SW 1271 (cell line): ENCODE results near the gene CENPP.
"Not testable (repeated sequence)": the region's sequence is repeated elsewhere in the genome, so short reads cannot be mapped to it uniquely, and the experiment has no call there.

Experiments used
- DNase-seq, 2 experiments: peaks; one replicate each; lab custom pipeline; 2025; lab: John Stamatoyannopoulos, UW

CENPP gene

DNA sequence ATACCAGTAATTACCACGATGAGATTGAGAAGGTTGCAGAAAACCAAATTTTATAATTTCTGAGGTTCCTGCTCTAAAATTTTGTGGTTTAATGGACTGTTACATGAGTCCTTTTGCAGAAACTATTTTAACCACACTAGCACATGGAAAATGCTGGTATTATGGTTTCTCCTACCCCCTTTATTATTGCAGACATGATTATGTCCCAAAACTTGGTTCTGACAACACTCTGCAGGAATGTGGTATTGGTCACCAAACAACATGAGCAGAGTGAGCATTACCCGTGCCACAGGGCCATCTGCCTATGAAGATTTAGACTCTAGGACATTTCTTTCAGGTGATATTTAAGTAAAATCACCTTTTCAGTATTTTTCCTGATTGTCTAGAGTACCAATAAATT is 212.8 kb downstream of the CENPP start:
- DNase-seq, result no peak

GRCh38 chr9:92543972-92544371 is 218.2 kb downstream of the CENPP start:
- no peak for DNase-seq

DNA sequence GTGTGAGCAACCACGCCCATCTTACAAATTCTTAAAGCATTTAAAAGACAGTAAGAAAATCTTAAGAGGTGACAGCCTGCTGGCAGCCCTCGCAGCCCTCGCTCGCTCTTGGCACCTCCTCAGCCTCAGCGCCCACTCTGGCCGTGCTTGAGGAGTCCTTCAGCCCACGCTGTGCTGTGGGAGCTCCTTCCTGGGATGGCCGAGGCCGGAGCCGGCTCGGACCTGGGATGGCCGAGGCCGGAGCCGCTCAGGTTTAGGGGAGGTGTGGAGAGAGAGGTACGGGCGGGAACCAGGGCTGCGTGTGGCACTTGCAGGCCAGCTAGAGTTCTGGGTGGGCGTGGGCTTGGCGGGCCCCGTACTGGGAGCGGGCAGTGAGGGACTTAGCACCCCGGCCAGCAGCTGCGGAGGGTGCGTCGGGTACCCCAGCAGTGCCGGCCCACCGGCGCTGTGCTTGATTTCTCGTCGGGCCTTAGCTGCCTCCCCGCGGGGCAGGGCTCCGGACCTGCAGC is 219.3 kb downstream of the CENPP start:
- DNase-seq, result no peak

GRCh38 chr9:92547356-92547755 is 221.6 kb downstream of the CENPP start:
- no peak for DNase-seq

GRCh38 chr9:92550765-92551164 is 225.0 kb downstream of the CENPP start:
- no peak for DNase-seq

- no peak for DNase-seq
Observed at GRCh38 chr9:92558612-92559374, 233.0 kb downstream of the CENPP start.

GRCh38 chr9:92561374-92562330 is 235.9 kb downstream of the CENPP start:
- DNase-seq, result no peak

GRCh38 chr9:92562461-92562967 is 236.8 kb downstream of the CENPP start:
- DNase-seq, result no peak

- no peak for DNase-seq
Observed at GRCh38 chr9:92563116-92564100, 237.7 kb downstream of the CENPP start.

DNA sequence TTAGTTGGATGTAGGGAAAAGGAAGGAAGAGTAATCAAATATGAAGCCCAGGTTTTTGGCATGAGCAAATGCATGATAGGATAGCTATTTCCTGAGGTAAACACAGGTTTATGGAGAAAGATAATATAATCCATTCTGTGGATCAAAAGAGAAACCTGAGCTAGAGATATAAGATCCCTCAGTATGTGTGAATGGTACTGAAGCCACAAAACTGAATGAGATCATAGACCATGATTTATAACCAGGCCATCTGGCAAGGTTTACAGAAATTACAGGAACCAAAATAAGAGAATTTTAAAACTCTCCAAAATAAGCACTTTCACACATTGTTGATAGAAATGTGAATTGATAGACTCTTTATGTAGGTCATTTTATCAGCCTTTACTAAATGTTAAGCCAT is 238.8 kb downstream of the CENPP start:
- DNase-seq, result no peak

DNA sequence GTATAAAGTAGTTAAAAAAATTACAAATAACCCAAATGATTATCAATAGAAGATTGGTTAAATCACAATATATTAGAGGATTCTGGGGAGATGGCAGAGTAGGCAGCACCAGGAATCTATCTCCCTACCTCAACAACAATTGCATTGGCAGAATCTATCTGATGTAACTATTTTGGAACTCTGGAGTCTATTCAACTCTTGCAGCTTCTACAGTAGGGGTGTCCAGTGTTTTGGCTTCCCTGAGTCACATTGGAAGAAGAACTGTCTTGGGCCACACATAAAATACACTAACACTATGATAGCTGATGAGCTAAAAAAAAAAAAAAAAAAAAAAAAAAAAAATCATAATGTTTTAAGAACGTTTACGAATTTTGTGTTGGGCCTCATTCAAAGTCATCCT is 239.2 kb downstream of the CENPP start:
- DNase-seq, result no peak

DNA sequence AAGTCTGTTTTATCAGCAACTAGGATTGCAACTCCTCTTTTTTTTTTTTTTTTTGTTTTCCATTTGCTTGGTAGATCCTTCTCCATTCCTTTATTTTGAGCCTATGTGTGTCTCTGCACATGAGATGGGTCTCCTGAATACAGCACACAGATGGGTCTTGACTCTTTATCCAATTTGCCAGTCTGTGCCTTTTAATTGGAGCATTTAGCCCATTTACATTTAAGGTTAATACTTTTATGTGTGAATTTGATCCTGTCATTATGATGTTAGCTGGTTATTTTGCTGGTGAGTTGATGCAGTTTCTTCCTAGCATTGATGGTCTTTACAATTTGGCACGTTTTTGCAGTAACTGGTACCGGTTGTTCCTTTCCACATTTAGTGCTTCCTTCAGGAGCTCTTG is 246.1 kb downstream of the CENPP start:
- DNase-seq, result not testable (repeated sequence)

GRCh38 chr9:92573612-92574011 is 247.9 kb downstream of the CENPP start:
- DNase-seq, result not testable (repeated sequence)

- DNase-seq, result no peak
Observed at GRCh38 chr9:92576175-92576574, 250.4 kb downstream of the CENPP start.

DNA sequence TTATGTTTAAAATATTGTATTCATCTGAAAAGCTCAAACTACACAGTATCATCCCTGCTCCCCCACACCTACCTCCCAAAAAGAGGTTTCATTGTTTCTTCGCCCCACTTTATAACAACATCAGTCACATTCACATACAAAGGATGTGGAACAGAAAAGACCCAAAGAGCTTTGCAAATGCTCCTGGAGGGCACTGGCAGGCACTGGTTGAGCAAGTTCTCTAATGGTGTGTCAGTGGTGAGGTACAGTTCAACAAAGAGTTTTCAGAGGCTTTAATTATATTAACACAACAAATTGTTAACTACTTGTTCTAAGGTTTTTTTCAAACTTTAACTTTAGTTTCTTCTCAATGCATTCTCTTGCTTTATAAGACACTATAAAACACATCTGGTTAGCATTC is 264.2 kb downstream of the CENPP start:
- no peak for DNase-seq

- no peak for DNase-seq
Observed at GRCh38 chr9:92590377-92590776, 264.6 kb downstream of the CENPP start.

DNA sequence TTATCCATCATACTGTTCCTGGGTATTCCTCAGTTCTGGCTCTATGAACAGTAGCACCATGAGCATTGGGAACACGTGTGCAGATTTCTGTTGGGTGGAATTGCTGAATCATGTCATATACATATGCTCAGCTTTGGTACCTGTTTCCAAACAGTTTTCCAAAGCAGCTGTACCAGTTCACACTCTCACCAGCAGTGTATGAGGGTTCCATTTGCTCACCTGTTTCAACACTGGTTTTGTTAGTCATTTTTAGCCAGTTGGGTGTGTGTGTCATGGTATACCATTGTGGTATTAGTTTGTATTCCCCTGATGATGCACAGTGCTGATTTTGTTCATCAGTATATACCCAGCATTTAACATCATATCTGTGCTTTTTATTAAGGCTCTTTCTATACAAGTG is 266.8 kb downstream of the CENPP start:
- no peak for DNase-seq

DNA sequence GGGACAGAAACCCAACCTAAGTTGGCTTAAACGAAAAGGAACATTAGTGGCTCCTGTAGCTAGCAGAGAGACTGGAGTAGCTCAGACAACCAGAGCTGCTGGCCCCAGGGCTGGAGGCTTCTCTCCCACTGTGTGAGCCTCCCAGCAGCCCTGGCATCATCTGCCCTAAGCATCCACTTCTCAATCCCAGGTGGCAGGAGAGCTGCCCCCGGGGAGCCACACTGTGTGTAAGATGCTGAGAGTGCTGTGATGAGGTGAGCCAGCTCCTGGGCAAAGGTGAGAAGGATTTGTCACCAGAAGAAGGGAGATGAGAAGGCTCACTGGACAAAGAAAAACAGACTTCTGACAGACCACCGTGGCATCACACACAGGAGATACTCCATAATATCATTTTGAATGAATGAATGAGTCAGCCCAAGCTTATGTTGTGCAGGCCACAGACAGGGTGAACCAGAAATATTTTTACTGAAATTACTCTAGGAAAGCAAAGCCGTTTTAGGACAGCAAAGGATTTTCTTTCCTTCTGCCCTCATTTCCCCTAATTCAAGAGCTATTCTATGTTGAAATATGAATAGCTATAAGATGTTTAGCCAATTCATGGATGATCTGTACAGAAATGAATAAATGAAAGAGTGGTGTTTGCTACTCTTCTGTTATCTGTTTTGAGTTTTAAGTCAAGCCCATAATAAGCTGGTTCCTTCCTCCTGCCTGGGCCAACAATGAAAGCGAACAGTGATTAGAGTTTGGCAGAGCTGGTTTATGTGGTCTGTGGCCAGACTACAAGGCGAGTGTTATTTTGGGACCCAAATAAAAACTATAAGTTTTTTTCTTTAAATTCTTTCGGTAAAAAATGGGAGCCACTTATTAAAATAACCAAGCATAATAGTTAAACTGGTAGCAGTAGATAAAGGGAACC is 267.5 kb downstream of the CENPP start:
- DNase-seq, result no peak

GRCh38 chr9:92595075-92595474 is 269.3 kb downstream of the CENPP start:
- not testable (repeated sequence) for DNase-seq

- no peak for DNase-seq
Observed at GRCh38 chr9:92595930-92596329, 270.2 kb downstream of the CENPP start.
